HK-2 (cell line): Measurements from ENCODE around the gene CD44.
"Not testable (repeated sequence)": the region's sequence is repeated elsewhere in the genome, so short reads cannot be mapped to it uniquely, and the experiment has no call there.

Experiments used
- DNase-seq: peaks from one replicate; pipeline ENCODE4 v3.0.0-alpha.2; 2018; ENCODE audit not compliant: unreplicated experiment

The CD44 gene

DNA sequence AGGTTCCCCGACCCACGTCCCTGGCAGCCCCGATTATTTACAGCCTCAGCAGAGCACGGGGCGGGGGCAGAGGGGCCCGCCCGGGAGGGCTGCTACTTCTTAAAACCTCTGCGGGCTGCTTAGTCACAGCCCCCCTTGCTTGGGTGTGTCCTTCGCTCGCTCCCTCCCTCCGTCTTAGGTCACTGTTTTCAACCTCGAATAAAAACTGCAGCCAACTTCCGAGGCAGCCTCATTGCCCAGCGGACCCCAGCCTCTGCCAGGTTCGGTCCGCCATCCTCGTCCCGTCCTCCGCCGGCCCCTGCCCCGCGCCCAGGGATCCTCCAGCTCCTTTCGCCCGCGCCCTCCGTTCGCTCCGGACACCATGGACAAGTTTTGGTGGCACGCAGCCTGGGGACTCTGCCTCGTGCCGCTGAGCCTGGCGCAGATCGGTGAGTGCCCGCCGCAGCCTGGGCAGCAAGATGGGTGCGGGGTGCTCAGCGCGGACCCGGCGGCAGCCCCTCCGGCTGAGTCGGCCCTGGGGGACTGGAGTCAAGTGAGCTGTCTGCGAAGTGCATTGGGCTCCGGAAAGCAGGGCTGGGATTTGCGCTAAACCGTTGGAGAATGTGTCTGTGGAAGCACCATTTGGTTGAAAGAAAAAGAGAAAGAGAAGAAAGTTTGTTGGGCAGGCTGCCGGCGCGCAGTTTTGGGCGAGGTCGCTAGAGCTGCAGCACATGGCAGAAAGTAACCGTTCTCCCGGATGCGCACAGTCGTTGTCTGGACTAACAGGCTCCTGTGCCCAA, at the start of gene CD44:
CD44 (plus strand) TSS at position 229 of the 779 bp plus-strand sequence; CDS start at position 362, 133 bp downstream.
- peak; percentile 61 for DNase-seq

DNA sequence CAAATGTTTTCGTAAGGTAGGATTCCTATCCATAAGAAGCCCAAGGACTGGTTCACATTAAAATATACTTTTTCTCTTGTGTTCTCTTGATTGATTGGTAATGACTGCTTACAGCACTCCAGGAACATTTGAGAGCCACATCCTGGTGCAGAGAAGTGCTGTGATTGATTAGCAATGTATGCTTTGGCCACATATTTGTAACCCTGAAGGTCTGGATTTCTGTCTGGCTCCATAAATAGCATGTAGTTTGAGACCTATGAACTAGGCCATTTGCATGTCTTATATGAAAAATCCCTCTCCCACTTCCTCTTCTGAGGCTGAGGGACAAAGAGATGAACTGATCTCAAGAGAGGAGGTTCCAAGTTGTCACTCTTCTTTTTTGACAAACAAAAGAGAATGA, 49.3 kb upstream of the CD44 start:
- no peak for DNase-seq

DNA sequence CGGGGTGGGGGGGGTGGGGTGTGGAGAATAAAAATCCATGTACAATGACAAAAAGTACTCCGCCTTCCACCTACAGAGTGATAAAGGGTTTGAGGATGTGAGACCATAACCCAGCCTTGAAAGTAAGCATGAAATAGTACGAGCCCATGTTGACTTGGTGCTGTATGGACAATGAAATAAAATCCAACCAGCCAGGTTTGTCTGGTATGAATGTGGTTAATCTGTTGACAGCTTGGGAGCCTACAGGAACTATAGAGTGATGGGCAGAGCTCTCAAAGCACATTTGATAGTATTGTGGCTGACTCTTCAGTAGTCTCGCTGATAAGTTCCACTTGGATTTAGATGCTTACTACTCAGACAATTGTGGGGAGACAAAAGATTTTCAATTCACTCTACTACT, 48.8 kb upstream of the CD44 start:
- no peak for DNase-seq

DNA sequence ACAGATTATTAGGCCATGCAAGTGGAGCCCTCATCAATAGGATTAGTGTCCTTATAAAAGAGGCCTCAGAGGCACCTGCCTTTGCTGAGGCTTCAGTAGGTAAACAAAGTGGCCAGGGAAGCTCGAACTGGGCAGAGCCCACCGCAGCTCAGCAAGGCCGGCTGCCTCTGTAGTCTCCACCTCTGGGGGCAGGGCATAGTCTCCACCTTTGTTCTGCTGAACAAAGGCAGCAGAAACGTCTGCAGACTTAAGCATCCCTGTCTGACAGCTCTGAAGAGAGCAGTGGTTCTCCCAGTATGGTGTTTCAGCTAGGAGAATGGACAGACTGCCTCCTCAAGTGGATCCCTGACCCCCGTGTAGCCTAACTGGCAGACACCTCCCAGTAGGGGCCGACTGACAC, 48.0 kb upstream of the CD44 start:
- not testable (repeated sequence) for DNase-seq

DNA sequence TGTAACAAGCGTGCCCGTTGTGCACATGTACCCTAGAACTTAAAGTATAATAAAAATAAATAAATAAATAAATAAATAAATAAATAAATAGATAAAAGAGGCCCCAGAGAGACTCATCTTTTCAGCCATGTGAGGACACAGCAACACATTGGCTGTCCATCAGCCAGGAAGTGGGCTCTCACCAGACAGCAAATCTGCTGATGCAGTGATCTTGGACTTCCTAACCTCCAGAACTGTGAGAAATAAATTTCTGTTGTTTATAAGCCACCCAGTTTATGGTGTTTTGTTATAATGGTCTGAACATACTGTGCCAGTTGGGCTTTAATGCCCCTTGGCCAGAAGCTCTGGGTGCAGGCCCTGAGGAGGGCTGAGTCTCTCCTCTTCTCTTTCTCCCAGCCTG, 42.2 kb upstream of the CD44 start:
- no peak for DNase-seq

DNA sequence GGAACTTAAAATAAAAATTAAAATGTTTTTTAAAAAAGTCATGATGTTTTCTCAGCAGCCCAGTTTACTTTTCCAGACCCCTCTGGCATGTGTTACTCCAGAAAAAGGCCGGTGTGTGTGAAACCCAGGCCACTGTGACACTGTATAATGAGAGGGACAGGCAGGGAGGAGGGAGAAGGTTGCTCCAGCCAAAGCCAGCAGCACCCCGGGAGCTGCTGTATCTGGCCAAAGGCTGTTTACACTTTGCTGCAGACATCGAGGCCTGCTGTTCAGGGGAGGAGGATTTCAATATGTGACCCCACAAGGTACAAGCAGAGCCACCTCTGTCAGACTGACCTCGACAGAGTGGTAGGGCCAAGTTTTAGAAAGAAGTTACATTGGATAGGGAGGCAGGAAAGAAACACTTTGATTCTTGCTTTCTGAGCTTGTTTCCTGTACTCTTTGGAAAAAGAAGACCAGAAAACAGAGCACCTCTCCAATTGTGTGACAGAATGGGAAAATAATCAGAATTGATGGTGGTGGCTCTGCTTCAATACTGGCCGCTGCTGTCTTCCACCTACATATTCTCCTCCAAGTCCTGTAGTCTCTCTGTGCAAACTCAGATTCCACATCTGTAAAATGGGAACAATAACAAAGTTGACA, 41.0 kb upstream of the CD44 start:
- no peak for DNase-seq

DNA sequence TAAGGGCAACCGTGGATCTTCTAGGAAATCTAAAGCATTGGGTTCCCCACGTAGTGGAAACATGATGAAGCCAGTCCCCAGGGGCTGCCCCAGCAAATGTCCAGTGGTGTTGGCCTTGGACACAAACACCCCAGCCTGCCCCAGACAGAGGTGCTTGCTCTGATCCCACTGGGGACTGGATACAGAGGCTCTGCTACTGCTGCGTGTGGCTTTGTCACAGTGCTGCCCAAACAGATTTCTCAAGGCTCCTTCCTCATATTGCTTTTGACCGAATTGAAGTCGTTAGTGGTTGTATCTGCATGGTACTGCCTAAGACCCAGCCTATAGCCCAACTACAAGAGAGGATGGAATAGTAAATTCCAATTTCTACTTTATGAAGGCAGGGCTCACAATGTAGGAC, 40.1 kb upstream of the CD44 start:
- DNase-seq = no peak

DNA sequence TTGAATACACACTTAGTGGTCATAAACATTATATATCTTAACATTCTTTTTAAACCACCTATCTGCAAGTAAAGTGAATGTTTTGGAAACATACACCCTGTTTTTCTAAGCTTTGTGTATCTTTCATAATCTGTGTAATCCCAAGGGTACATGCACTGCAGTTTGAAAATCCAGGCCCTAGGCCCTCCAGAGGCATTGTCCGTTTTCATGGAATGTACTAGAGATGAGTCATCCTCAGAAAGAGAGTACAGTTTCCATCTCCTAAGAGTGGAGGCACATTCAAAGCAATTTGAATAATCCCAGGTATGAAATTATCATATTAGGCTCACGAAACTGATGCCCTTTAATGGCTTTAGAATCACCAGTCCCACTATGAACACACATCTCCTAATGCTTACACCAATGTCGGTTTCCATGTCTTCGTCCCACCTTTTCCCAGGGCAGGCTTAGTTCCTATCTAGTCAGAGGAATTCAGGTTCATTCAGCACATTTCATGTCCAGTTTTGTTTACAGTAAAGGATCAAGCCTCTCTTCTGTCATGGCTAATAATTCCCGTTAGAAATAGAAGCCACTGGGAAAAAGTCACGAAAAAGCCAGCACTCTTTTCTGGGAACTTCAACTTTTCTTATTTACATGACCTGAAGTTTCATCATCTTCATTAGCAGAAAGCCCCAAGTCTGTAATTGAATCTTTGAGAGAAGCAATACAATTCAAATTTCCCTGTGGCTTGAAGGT, 39.5 kb upstream of the CD44 start:
- no peak for DNase-seq

DNA sequence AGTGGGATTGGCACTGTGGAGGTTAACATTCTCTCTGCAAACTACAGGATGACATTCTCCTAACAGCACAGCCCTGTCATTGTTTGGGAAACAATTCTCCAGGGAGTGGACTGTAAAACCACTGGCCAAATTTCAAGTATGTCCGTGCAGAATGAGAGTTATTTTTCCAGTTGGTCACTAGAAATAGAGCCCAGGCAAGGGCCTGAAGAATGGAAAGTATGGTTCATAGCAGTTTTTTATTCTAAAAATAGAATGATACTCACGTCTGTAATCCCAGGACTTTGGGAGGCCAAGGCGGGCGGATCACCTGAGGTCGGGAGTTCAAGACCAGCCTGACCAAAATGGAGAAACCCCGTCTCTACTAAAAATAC, 39.0 kb upstream of the CD44 start:
- DNase-seq = no peak

DNA sequence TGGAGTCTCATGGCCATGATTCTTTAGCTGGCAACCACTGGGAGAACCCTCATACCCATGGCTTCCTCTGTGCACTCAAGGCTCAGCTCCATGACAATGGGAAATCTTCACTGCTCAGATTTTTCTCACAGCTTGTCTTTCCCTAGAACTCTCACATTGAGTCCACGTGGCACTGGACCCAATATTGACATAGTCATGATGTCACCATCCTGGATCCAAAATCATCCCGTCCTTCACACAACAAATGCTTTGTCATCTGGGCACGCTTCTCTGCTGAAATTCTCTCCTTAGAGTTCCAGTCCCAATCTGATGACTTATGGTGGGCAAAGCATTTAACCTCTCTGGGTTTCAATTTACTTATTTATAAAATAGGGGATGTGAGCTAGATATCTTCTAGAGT, 37.7 kb upstream of the CD44 start:
- DNase-seq = no peak

DNA sequence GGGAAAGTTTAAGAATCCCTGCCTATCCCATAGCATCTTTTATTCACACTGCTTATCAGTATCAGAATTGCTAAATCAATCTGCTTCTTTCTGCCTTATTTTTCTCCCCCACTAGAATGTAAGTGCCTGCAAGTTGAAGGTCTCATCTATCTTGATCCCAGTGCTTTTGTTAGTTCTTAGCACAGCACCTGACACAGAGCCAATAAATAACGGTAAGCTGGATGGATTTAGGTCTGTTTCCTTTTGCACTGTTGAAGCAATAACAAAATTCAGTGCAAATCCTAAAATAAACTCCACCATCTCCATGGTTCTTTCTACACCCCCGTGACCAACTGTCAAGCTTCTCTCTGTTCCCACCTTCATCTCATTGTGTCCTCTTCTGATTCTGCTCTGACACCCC, 36.7 kb upstream of the CD44 start:
- no peak for DNase-seq

DNA sequence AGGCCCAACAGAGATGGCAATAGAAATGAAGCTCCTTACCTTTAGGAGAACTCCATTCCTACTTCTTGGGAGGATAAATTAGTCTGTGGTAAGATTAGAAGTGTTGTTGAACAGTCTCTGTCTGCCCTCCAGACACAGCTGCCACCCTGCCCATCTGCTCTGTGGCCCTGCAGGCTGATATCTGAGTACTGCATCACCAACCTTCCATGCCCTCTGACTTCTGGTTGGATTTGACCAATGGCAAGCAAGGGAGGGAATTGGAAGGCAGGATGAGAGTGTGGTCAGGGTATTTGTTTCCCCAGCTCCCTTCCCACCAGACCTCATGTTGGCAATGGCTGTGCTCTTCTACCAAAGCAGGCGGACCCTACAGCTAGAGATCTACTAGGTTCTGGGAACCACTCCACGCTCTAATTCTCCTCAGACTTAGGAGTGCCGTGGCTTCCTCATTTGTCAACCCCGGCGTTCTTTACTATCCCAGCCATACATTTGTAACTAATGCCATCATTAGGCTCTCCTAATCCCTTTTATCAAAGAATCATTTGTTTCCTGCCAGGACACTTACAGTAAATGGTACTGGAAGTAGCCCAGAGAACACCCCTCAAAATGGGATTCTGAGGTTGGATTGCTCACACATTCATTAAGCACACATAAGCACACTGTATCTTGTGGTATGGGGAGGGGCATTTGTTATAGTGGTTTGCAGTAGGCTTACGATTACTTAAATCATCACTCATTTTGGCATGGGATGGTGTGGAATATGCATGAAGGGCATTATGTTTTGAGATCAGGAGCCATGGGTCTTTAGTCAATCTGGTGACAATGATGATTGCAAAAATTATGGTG, 35.4 kb upstream of the CD44 start:
- no peak for DNase-seq

DNA sequence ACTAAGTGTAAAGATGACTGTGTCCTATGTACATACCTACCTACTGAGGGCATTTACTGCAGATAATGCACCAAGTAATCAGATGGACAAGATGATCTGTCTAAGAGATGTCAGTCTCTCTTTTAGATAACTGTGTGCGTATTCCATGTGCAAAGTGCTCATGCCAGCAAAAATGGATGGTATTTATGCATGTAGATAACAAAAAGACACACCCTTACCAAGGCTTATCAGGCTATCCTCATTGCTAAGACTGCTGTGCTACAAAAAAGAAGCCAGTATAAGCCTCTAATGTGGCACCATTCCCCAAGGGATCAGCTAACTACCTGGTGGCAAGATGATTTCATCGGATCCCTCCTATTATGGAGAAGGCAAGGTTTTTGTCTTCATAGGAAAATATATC, 34.3 kb upstream of the CD44 start:
- DNase-seq = no peak

DNA sequence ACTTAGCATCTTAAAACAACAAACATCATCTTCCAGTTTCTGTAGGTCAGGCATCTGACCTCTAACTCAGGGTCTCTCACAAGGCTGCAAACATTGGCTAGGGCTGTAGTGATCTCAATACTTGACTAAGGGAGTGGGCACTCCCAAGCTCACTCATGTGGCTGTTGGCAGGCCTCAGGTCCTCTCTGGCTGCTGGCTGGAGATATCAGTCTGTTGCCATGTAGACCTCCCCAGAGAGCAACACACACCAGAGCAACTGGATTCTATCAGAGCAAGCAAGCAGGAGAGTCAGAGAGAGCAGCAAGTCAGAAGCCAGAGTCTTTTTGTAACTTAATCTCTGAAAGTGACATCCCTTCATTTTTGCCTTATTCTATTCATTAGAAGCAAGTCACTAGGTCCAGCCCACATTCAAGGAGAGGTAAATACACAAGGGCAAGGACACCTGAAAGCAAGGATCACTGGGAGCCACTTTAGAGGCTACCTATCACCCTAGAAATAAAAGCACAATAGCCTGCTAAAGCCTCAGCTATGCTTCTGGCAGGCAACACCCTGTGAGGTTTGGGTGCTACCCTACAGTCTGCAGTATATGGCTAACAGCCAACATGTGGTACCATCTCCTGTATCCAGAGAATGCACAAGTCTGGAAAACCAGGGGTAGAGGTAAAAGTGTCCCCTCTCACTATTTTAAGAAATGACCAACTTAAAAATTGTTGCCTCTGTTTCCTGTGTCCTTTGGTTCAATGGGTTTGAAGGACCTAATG, 33.5 kb upstream of the CD44 start:
- no peak for DNase-seq

DNA sequence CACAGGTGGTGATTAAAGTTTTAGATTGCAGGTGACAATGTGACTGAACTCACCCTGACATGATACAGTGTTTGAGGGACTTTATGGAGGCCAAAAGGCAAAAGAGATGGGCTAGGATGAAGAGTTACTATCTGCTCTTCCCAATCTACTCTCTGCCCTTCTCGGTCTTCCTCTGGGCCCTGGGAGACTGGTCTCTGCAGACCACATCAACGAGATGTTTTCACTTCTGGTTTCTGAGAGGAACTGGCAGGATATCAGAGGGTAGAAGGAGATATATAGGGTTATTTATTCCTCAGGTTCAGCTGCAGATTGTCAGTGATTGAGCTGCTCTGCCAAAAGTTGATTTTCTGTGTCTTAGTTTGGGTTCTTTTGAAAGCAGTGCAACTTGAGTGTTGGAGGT, 32.4 kb upstream of the CD44 start:
- no peak for DNase-seq

DNA sequence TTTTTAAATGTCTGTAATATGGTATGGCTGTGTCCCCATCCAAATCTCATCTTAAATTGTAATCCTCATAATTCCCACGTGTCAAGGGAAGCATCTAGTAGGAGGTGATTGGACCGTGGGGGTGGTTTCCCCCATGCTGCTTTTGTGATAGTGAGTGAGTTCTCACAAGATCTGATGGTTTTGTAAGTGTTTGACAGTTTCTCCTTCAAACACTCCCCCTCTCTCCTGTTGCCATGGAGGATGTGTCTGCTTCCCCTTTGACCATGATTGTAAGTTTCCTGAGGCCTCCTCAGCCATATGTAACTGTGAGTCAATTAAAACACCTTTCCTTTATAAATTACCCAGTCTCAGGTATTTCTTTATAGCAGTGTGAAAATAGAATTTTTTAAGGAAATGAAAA, 31.1 kb upstream of the CD44 start:
- no peak for DNase-seq

DNA sequence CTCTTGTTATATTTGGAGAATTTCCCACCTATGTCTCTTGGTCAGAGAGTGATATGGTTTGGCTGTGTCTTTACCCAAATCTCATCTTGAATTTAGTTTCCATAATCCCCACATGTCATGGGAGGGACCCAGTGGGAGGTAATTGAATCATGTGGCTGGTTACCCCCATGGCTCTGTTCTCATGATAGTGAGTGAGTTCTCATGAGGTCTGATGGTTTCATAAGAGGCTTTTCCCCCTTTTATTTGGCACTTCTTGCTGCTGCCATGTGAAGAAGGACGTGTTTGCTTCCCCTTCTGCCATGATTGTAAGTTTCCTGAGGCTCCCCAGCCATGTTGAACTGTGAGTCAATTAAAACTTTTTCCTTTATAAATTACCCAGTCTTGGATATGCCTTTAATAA, 30.6 kb upstream of the CD44 start:
- not testable (repeated sequence) for DNase-seq

DNA sequence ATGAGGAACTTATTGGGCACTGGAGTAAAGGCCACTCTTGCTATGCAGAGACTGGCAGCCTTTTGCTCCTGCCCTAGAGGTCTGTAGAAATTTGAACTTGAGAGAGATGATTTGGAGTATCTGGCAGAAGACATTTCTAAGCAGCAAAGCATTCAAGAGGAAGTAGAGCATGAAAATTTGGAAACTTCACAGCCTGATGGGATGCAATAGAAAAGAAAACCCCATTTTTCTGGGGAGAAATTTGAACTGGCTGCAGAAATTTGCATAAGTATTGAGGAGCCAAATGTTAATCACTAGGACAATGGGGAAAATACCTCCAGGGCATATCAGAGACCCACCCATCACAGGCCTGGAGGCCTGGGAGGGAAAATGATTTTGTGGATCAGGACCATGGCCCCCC, 29.9 kb upstream of the CD44 start:
- DNase-seq = no peak

DNA sequence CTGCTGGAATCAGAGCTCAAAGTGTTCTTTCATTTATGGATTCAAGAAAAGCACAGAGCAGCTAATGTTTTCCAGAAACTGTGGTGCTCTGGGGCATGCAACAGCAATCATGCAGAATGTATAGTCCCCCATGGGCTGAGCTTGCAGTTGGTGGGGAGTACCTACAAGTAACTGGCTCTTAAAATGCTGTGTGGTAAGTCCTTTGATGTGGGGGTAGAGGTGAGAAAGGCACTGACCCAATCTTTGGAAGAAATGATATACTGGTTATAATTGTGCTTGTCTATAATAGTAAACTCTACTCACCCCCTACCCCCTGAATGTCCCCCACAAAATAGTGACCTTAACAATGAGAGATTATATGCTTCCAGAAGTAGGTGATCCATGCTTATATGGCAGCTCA, 29.1 kb upstream of the CD44 start:
- DNase-seq = no peak

DNA sequence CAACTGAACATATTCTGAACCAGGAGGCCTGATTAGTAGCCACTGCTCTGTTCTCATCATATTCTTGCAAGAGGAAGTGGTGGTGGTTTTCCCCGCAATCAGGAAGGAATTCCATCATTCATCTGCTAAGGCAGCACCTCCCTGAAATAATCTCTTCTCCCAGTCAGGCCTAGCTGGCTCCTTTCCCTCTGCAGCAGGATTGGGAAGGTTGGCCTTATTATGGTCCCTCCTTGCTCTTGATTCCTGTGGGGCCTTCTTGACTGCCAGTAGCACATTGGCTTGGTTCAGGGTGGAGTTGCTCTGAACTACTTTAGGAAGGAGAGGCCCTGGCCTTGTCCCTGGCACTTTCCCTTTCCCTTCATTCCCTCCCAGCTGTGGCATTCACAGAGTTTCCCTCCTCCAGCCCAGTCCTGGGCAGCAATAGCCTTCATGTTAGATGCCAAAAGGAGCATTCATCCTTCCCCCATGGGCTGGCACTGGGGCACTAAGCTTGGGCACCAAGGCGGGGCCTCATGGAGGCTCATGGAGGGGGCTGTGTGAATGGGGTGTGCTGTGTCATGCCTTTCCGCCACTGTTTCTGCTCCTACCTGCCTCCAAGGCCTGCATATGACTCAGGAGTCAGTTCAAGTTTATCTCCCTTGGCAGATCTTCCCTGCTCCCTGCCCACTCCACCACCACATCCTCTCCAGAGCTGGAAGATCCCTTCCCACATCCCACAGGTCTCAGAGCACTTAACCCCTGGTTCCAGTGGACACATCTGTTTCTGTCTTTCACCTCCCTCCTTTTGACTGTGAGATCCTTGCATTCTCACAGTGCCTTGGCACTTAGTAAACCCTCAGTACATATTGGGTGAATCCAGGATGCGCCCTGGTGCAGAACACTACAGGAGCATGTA, 27.6 kb upstream of the CD44 start:
- peak; percentile 36 for DNase-seq
